Measurements from ENCODE around the gene FOXF1.

FOXF1 gene

GRCh38 chr16:86492961-86493629 lies 17.2 kb upstream of the FOXF1 start:
- no peak for DNase-seq (ENCODE audit: low read depth)

GRCh38 chr16:86494039-86494564 lies 16.2 kb upstream of the FOXF1 start:
- DNase-seq (ENCODE audit: low read depth): no peak

GRCh38 chr16:86494565-86495356 lies 15.6 kb upstream of the FOXF1 start:
- no peak for DNase-seq (ENCODE audit: low read depth)

DNA sequence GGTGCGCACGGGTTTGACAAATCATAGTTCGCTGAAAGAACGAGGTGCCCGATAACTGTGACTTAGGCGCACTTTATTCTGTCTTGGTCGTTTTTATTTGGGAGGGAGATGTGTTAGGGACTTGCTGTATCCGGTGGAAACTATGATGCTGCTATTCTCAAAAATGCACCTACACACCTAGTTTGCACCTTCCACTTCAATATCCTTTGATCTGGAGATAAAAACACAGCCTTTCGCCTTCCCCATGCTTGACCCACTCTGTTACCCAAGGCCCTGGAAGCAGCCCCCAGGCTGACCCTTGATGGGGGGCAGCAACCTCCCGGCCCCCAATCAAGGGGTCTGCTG lies 15.0 kb upstream of the FOXF1 start:
- no peak for DNase-seq (ENCODE audit: low read depth)

DNA sequence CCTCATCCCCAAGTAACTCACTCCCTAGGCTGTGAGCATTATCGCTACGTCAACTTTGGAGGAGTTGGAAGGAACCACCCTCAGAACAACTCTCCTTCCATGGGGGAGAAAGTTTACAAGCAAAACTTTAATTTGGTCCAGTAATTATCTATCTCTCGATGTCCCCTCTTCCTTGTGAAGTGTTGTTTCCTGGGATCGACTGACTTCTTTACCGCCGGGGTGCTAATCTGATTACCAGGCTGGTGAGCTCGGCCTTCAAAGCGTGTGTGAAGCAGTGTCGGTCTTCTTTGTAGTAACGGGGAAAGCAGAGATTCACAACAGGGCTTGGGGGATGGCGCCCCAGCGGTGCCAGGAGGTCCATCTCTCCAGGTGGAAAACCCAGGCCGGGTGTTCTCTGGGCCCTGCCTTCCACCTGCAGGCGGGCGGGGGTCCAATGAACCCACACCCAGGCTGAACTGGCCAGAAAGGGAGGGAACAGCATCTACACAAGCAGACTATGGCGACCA lies 14.5 kb upstream of the FOXF1 start:
- no peak for DNase-seq (ENCODE audit: low read depth)

- no peak for DNase-seq (ENCODE audit: low read depth)
Measured at GRCh38 chr16:86496262-86496928, 13.9 kb upstream of the FOXF1 start.

DNA sequence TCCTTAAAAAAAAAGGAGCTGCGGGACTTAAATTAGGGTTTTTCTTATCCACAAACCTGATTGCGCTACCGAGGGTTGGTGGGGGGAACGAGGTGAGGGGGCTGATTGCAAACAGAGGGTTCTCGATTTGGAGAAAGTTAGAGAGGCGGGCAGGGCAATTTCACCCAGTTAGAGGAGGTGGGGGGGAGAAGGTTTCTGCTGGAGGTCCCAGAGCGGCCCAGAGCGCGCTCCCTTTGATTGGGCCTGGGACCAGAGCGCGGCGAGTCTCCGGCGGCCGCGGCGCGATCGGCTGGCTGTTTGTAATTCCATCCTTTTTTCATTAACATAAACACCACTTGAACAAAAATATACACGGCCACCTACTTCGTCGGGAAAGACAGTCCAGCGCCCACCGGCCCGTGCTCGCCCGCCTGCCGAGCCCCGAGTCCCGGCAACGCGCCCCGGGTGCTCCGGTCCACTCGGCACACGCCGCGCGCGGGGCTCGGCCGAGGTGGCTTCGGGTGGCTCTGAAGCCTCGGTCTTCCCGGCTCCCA lies 13.3 kb upstream of the FOXF1 start:
- no peak for DNase-seq (ENCODE audit: low read depth)

DNA sequence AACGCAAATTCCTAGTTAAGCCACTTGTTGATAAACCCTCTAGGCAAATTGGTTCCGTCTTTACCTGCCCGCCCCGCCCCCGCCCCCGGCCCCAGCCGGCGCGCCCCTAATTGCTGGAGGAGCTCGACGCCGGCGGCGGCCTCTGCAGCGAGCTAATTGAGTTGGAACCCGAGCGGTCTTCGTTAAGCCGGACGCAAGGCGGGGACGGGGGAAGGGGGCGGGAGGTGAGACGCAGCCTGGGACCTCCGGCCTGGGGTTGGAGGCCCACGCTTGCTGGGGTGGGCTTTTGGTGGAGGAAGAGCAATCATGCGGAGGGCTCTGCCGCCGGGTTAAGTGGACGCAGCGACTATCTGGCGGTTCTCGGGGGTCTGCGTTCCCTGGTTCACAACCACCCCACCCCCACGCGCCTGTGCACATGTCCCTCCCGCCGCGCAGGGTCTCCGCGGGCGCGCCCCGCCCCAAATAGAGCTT lies 12.7 kb upstream of the FOXF1 start:
- DNase-seq (ENCODE audit: low read depth): no peak

DNA sequence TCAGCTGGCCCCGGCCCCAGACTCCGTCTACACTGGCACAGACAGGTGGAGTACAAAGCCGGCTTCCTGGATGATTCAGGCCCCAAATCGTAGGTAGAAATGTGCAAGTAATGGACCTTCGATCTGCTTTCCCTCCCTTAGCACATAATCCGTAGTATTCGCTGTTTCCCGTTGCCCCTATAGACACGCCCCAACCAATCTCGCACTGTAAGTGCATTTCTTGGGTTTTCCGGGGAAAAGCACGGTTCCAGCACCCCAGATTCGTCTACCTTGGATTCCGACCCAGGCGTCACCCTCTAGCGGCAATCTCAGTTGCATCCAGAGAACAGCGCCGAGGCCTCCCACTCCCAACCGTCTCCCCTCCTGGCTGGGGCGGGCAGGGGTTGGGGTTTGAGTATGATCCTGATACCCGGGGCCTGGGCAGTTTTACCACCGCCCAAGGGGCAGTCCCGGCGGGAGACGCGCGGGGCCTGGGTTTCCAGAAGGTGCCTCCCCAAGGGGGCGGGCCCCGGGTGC lies 12.1 kb upstream of the FOXF1 start:
- DNase-seq (ENCODE audit: low read depth): no peak

DNA sequence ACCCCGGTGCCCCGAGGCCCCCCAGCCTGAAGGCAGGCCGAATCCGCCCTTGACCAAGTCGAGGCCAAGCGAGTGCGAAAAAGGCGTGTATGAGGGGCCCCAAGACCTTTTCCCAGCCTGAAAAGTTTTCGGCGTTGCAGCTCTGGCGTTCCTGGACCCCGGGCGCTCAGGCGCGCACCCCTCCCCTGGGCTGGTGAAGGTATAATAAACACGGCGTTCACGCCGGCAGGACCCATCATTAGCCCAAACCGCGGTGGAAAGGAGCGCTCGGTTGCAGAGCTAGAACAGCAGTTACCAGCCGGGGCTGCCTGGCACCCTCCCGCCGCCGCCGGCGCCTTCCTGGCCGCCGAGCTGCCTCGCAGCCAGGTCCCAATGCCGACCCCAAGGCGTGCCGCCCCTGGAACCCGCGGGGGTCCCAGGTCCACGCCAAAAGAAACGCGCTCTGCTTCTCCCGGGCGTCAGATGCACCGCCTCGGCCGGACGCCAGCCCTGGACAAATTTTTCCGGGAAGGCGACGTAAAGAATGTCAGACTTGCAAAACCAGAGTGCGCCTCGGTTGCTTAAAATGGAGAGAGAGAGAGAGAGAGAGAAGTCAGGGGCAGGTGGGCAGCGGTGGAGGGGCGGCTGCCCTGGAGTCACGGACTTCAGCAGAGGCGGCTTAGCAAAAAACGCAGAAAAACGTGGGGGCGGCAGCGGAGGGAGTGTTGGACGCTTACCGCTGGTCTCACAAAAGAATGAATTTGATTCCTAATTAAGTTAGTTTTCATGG lies 11.5 kb upstream of the FOXF1 start:
- no peak for DNase-seq (ENCODE audit: low read depth)

GRCh38 chr16:86499440-86499786 lies 10.9 kb upstream of the FOXF1 start:
- DNase-seq (ENCODE audit: low read depth): no peak

- no peak for DNase-seq (ENCODE audit: low read depth)
Measured at GRCh38 chr16:86499889-86500707, 10.2 kb upstream of the FOXF1 start.

DNA sequence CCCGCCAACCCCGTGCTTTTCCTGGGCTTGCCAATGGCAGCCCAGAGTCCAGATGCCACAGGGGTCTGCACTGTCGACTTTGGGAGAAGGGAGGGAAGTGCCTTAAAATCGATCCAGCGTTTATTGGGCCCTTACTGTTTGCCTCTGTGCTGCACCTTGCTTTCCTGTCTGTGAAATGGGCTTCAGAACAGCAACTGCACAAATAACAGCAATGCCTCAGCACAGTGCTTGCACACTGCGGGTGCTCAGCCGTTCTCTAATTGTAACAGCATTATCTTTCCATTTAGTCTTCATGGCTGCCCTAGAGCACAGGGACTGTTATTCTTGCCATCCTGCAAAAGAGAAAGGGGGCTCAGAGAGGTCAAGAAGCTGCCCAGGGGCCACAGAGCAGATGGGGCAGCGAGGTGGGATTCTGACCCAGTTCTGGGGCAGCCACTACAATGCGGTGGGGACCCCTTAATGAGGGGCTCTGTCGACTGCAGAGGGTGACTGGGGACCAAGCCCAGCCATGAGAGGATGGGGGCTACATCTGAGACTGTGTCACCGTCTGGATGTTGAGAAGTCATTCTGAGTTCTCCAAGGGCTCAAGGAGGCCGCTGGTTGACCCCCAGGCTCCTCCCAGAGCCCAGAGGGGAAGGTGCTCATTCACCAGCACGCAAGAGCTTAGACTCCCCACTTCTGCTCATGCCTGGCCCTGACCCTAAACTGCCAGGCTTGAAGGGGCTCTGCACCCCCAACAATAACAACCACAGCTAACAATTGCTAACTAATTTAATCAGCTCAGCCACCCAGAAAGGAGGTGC lies 9.4 kb upstream of the FOXF1 start:
- DNase-seq (ENCODE audit: low read depth): no peak

- DNase-seq (ENCODE audit: low read depth): no peak
Measured at GRCh38 chr16:86501989-86502855, 8.1 kb upstream of the FOXF1 start.

DNA sequence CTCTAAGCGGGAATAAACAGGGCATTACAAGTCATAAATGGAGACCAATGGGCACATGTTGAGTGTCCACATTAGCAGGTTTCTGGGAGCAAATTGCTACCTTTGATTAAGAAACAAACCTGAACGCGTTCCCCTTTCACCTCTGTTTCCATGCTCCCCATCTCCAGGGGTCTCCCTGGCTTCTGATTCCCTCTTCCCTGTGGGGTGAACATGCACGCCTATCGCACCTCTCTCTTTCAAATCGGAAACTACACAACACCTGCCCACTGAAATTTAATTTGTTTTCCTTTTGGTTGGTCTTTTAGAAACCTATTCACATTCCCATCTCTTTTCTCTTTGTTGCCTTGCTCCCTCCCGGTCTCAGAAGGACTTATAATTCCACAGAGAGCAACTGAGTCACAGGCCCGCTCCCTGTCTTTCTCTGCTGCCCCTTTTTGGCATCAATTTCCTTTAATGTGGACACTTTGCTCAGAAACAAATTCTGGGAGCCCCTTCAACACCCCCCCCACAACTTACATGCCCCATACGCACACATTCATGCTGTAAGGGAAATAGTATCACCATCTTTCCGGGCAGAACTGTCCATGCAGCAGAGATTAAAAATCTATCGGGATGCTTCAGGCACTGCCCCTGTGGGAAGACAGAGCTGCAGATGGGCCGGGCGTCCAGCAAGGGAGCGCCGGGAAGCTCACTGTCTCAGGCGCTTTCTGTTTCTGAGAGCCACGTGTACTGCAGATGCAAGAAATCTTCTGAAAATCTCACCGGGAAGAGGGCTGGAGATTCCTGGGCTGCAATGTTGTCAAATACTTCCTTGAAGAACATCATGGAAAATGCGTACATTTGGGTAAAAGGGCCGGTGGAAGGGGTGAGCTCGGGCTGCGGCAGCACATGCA lies 7.2 kb upstream of the FOXF1 start:
- no peak for DNase-seq (ENCODE audit: low read depth)

- DNase-seq (ENCODE audit: low read depth): no peak
Measured at GRCh38 chr16:86503830-86504229, 6.5 kb upstream of the FOXF1 start.

GRCh38 chr16:86504315-86505184 lies 5.8 kb upstream of the FOXF1 start:
- DNase-seq (ENCODE audit: low read depth): no peak
